ENCODE results near the gene RASGEF1B.

RASGEF1B gene

GRCh38 chr4:81380437-81380836 lies 91.3 kb downstream of the RASGEF1B start:
- no peak for DNase-seq (ENCODE audit: extremely low spot score)
- TF ChIP-seq CTCF (IDR thresholded peaks at IDR 0.05; ENCODE audit: control extremely low read depth, extremely low read depth, low read depth, missing control alignments), result no peak
- ChIA-PET CTCF (interaction anchor here (1.0 kb wide), 1 partner anchor 40 kb away, joined by 3 read pairs; no protein-coding TSS in a partner anchor), POLR2A (no interaction called here)

GRCh38 chr4:81378386-81378785 lies 93.3 kb downstream of the RASGEF1B start:
- POLR2A ChIA-PET, result no interaction called here
- no peak for TF ChIP-seq CTCF (IDR thresholded peaks at IDR 0.05; ENCODE audit: control extremely low read depth, extremely low read depth, low read depth, missing control alignments)
- CTCF ChIA-PET, result interaction anchor here (1.6 kb wide), 1 partner anchor 12 kb away, joined by 3 read pairs; no protein-coding TSS in a partner anchor
- DNase-seq (ENCODE audit: extremely low spot score), result no peak

GRCh38 chr4:81377191-81377590 lies 94.5 kb downstream of the RASGEF1B start:
- ChIA-PET CTCF (no interaction called here), POLR2A (no interaction called here)
- no peak for DNase-seq (ENCODE audit: extremely low spot score)
- TF ChIP-seq CTCF (IDR thresholded peaks at IDR 0.05; ENCODE audit: control extremely low read depth, extremely low read depth, low read depth, missing control alignments), result no peak

DNA sequence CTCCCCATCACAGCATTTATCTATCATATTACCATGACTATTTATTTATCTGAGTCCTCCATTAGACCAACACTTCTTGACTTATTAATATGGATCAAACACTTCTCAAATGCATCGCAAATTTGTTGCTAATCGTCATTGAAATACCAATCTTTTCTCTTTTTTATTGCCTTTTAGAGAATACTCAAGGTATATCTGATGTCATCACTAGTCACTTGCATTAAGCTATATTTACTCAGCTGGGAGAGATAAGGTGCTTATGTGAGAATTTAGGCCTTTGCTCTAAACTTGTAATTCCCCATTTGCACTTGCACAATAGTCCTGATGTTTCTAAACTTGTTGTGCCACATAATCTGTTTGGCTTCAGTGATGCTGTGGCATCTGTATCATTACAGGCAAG lies 95.0 kb downstream of the RASGEF1B start:
- POLR2A ChIA-PET, result no interaction called here
- no peak for DNase-seq (ENCODE audit: extremely low spot score)

More for the DNA sequence above, 95.0 kb downstream of the RASGEF1B start:
- CTCF ChIA-PET, result no interaction called here
- TF ChIP-seq CTCF (IDR thresholded peaks at IDR 0.05; ENCODE audit: control extremely low read depth, extremely low read depth, low read depth, missing control alignments), result no peak
